RWPE1 (cell line): ENCODE results near the gene HDAC9.
A peak's percentile ranks its signal among the peaks of the same experiment; 100 is the strongest.

ENCODE experiments used
- CTCF ChIA-PET: fragments of 350-600 bp; sonication (Branson Sonifier 250); formaldehyde crosslinking; extraction: SDS; loops from one replicate; lab custom pipeline; 2021; lab: Yijun Ruan, JAX
- POLR2A ChIA-PET: fragments of 400-600 bp; formaldehyde crosslinking; extraction: SDS; loops from one replicate; lab custom pipeline; 2020; ENCODE audit warnings: antibody characterized with exemption; ENCODE audit not compliant: low non-redundant PET; lab: Yijun Ruan, JAX
- DNase-seq: peaks from one replicate; pipeline ENCODE4 v3.0.0; 2012; ENCODE audit warnings: low spot score
- H3K27ac ChIP-seq: fragments of 450-650 bp; 2 replicates; pipeline ENCODE4 v1.5.1; 2017
- CTCF ChIP-seq: fragments of 450-650 bp; conservative IDR thresholded peaks from 2 replicates; pipeline ENCODE4 v1.5.1; 2017; ENCODE audit warnings: low read depth, mild to moderate bottlenecking

HDAC9 gene

GRCh38 chr7:18607025-18607424 is 111.5 kb downstream of the HDAC9 start:
- ChIA-PET CTCF (no interaction called here), POLR2A (no interaction called here)
- no peak overlapping the region for H3K27ac ChIP-seq
- DNase-seq = peak; percentile 4
- no peak for TF ChIP-seq CTCF

- POLR2A ChIA-PET = no interaction called here
- CTCF ChIA-PET = interaction anchor here (0.6 to 1.1 kb wide), 4 partner anchors 51 to 746 kb away, joined by 3 to 4 read pairs (median 4); no protein-coding TSS in a partner anchor
- peak; percentile 10 for DNase-seq
- TF ChIP-seq CTCF = peak; percentile 25; the same call in 1 of the 2 replicates
- no peak overlapping the region for H3K27ac ChIP-seq
Measured at GRCh38 chr7:18610331-18610948, 114.9 kb downstream of the HDAC9 start.

- no peak for DNase-seq
- no peak for TF ChIP-seq CTCF
- ChIA-PET POLR2A (no interaction called here), CTCF (interaction anchor here (0.6 kb wide), 1 partner anchor 1094 kb away, joined by 3 read pairs; the partner anchor contains the start of gene POLR1F)
- H3K27ac ChIP-seq = no peak overlapping the region
Measured at GRCh38 chr7:18614841-18615240, 119.3 kb downstream of the HDAC9 start.

GRCh38 chr7:18619311-18619710 is 123.8 kb downstream of the HDAC9 start:
- ChIA-PET CTCF (no interaction called here), POLR2A (no interaction called here)
- no peak for TF ChIP-seq CTCF

GRCh38 chr7:18623389-18623788 is 127.8 kb downstream of the HDAC9 start:
- H3K27ac ChIP-seq = no peak overlapping the region
- ChIA-PET CTCF (no interaction called here), POLR2A (no interaction called here)
- DNase-seq = no peak
- TF ChIP-seq CTCF = no peak

More at GRCh38 chr7:18619311-18619710, 123.8 kb downstream of the HDAC9 start:
- DNase-seq = no peak
- H3K27ac ChIP-seq = no peak overlapping the region

GRCh38 chr7:18624459-18624858 is 128.9 kb downstream of the HDAC9 start:
- TF ChIP-seq CTCF = no peak
- ChIA-PET CTCF (no interaction called here), POLR2A (no interaction called here)
- no peak overlapping the region for H3K27ac ChIP-seq
- no peak for DNase-seq
